Measurements from ENCODE around the gene HYAL4.
"Not testable (repeated sequence)": the region's sequence is repeated elsewhere in the genome, so short reads cannot be mapped to it uniquely, and the experiment has no call there.

Gene HYAL4, protein sequence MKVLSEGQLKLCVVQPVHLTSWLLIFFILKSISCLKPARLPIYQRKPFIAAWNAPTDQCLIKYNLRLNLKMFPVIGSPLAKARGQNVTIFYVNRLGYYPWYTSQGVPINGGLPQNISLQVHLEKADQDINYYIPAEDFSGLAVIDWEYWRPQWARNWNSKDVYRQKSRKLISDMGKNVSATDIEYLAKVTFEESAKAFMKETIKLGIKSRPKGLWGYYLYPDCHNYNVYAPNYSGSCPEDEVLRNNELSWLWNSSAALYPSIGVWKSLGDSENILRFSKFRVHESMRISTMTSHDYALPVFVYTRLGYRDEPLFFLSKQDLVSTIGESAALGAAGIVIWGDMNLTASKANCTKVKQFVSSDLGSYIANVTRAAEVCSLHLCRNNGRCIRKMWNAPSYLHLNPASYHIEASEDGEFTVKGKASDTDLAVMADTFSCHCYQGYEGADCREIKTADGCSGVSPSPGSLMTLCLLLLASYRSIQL

DNA sequence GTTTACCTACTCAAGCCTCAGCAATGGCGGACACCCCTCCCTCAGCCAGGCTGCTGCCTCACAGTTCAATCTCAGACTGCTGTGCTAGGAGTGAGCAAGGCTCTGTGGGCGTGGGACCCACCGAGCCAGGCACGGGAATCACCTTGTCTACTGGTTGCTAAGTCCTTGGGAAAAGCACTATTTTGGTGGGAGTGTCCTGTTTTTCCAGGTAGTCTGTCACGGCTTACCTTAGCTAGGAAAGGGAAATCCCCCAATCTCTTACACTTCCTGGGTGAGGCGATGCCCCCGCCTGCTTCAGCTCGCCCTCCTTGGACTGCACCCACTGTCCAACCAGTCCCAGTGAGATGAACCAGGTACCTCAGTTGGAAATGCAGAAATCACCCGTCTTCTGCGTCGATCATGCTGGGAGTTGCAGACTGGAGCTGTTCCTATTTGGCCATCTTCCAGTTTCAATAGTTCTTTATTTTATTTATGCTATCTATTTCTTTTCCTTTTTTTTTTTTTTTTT is at the start of gene HYAL4:
TSS of gene HYAL4 (plus strand) at position 458 of the 508 bp plus-strand sequence. CDS start 23,105 bp downstream, outside the sequence.
- DNase-seq, result no peak

DNA sequence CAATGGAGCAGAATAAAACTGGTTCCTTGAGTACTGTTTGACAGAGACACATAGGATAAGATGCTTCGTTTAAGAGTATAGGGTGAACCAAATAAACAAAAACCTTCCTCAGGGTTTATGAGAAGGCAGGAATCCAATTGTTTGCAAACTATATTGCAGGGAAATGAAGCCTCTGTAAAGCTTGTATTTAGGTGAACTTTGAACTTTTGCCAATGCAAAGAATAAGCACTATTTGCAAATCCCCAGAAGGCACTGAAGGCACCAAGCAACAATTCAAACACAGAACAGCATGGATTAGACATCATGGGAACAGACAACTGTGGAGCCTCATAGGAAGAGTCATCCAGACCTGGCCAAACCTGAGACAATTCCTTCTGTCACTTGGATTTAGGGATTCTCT is 49.1 kb upstream of the HYAL4 start:
- no peak for DNase-seq

DNA sequence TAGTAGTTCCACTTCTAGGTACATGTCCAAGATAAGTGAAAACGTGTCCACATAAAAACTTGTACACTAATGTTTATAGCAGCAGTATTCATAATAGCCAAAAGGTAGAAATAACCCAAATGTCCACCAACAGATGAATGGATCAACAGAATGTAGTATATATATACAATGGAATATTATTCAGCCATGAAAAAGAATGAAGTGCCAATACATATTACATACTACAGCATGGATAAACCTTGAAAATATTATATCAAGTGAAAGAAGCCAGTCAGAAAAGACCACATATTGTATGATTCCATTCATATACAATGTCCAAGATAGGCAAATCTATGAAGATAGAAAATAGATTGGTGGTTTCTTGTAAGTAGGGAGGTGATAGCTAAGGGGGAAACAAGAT is 48.4 kb upstream of the HYAL4 start:
- DNase-seq, result no peak

DNA sequence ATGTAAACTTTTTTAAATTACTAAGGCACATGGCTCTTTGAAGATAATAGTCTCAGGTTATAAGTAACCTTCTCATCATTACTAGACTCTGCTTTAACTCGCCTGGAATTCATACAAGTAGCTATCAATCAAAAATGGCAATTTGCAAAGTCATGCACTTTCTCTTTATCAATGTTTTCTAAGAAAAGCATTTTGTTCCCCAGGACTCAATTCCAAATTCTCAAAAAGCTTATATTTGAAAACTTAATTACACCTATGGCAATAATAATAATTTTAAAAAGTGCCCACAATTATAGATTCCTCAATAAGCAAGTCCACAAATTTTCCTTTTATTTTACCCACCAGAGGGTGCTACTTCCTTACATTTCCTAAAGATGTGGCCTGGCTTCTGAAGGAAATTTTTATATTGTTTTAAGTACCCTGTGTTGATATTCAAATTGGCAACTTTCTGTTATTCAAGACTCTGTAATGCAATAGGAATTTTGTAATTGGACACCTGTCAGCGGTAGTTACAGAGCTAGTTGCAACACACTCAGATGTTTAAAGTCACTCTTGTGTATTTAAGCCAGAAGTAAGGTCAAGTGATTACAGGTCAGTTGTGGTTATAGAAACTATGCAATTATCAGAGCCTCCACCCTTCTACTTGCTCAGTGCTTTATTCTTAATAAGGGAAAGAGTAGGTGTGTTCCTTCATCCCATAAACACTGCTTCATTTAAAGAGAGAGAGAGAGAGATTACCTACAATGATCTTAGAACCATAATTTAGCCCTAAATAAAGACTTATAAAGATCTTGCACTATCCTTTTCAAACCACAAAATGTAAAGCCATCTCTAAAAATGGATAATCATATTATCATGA is 47.1 kb upstream of the HYAL4 start:
- DNase-seq, result peak; percentile 35

DNA sequence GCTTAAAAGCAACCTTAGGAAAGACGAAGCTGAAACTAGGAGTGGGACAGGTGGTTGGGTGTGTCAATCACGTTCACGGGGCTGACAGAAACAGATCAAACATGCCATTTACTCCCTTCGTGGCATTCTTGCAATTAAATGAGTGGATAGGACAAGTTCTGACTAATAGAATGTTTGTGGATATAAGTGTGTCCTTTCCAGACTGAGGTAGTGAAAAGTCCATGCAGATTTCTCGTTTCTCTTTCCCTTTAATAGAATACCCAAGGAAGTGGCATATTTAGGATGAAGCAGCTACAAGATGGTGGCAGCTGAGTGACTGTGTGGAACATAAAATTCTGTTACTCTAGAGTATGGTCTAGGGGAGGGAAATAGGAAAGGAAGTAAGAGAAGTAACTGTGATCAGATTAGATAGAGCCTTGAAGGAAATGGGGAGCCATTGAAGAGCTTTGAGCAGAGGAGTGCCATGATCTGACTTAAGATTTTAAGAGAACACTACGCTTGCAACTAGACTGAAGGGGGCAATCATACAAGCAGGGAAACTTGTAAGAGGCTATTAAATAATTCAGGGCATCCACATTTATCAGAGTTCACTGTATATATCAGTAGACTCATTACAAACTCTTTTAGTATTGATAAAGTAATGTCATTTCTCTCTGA is 46.3 kb upstream of the HYAL4 start:
- DNase-seq, result no peak

DNA sequence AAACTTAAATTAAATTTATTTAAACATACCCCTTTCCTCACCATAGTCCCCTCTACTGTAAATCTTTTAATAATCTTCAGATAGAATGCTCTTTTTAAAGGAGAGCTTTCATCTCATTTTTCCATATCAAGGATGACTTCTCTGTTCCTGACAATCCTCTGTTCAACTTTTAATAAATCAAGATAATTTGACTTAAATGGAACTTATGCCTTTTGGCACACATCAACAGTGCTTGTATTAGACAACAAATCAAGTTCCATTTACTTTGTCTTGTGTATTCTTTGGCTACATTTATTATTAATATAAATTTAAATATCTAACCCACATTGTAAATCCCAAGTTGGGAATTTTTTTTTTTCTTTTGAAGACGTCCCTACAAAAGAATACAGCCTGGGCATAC is 42.7 kb upstream of the HYAL4 start:
- no peak for DNase-seq

DNA sequence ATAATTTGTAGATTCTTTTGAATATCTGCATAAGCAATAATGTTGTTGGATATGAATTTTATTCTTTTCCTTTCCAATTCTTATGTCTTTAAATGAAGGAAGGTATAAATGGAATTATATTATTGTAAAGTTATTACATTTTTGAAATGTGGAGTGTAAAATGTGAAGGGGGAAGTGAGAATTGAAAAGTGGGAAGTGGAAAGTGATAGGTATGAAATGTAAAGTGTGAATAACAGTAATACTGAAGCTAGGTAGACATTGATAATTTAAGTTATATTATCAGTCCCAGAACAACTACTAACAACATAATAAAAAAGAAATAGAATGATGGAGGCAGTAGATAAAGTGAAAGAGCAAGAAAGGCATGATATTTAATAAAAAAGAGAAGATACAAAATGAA is 39.7 kb upstream of the HYAL4 start:
- no peak for DNase-seq

DNA sequence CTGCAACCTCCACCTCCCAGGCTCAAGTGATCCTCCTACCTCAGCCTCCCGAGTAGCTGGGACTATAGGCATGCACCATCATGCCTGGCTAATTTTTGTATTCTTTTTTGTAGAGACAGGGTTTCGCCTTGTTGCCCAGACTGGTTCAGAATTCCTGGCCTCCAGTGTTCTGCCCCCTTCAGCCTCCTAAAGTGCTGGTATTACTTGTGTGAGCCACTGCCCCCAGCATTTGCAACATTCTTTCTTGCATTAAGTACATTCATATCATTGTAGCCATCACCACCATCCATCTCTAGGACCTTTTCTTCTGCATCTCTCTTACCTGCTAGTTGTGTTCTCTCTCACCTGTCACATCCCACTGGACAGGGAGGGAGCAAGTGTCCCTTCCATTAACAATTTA is 35.5 kb upstream of the HYAL4 start:
- DNase-seq, result no peak

- no peak for DNase-seq
Measured at GRCh38 chr7:123811056-123811455, 33.9 kb upstream of the HYAL4 start.

GRCh38 chr7:123816916-123817315 is 28.1 kb upstream of the HYAL4 start:
- no peak for DNase-seq

DNA sequence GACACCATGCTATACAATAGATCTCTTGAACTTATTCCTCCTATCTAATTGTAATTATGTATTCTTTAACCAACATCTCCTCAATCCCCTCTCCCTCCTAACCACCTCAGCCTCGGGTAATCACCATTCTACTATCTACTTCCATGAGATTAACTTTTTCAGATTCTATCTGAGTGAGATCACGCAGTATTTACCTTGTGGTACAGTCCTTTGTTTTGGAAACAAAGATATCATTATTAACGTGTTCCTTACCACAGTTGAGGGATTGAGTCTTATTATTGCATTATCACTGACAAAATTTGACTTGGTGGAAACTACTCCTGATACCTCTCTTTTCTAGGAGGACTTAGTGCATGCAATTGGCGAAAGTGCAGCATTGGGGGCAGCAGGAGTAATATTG is 26.0 kb upstream of the HYAL4 start:
- no peak for DNase-seq

- not testable (repeated sequence) for DNase-seq
Measured at GRCh38 chr7:123819795-123820194, 25.2 kb upstream of the HYAL4 start.

DNA sequence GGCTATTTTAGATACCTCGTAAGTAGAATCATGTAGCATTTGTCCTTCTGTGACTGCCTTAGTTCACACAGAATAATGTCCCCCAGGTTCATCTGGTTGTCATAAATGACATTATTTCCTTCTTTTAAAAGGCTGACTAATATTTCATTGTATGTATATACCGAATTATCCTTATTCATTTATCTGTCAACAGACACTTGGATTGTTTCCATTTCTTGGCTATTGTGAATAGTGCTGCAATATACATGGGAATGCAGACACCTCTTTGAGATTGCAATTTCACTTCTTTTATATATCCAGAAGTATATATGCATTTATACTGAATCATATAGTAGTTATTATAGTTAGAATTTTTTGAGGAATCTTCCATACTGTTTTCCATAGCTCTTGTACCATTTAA is 24.1 kb upstream of the HYAL4 start:
- DNase-seq, result no peak

- DNase-seq, result no peak
Measured at GRCh38 chr7:123821320-123821719, 23.6 kb upstream of the HYAL4 start.

DNA sequence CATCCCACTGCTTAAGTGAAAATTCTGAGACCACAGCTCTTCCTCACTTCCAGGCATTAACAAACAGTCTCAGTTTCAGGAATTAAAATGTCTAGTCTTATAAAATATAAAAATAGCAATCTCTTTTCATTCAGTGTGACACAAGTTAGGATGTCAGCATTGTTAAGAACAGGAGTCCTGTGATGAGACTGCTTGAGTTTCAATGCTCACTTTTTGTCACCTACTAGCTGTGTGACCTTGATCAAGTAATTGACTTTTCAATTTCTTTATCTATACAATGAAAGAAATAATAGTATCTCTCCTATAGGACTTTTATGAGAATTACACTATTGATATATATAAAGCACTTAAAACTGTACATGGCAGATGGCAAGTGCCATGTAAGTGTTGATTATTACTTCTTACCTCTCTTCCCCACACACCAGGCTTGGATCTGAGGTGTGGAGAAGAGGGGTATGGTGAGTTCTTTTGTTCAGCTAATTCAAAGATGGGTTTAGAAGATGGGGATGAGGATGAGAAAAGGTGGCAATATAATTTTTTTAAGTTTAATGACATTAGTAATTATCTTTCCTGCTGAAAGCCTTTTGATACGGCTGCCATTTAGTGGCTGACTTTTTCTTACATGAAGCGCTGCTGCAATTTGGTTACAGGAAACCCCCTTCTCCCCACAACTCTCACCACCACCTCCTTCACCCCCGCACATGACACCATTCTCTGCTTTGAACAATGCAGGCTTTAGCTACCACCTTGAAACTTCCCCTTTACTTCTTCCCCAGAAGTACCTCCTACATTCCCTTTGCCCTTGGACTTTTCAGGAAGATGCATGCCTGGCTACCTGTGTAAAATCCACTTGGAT is 20.8 kb upstream of the HYAL4 start:
- DNase-seq, result no peak

DNA sequence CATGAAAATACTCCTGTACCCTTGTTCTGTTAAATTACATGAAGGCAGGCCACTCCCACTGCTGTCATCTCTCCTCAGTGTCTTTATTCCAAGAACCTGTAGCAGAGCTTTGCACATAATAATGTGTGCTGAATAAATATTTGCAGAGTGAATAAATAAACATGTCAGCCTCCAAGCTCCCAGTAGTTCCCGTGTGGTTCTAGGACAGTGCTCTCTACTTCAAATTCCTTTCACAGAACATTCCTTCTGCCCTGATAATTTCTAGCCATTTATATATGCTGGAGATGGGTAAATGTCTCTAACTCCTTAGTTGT is 20.3 kb upstream of the HYAL4 start:
- peak; percentile 78 for DNase-seq

- DNase-seq, result no peak
Measured at GRCh38 chr7:123828805-123829204, 16.2 kb upstream of the HYAL4 start.

DNA sequence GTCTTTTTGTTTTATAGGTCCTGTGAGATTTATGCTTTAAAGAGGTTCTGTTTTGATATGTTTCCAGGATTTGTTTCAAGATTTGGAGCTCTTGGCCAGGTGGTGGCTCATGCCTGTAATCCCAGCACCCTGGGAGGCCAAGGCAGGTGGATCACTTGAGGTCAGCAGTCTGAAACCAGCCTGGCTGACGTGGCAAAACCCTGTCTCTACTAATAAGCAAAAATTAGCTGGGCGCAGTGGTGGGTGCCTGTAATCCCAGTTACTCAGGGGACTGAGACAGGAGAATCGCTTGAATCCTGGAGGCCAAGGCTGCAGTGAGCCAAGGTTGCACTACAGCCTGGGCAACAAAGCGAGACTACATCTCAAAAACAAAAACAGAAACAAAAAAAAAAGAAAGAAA is 8.3 kb upstream of the HYAL4 start:
- no peak for DNase-seq

- DNase-seq, result not testable (repeated sequence)
Measured at GRCh38 chr7:123839106-123839505, 5.9 kb upstream of the HYAL4 start.

DNA sequence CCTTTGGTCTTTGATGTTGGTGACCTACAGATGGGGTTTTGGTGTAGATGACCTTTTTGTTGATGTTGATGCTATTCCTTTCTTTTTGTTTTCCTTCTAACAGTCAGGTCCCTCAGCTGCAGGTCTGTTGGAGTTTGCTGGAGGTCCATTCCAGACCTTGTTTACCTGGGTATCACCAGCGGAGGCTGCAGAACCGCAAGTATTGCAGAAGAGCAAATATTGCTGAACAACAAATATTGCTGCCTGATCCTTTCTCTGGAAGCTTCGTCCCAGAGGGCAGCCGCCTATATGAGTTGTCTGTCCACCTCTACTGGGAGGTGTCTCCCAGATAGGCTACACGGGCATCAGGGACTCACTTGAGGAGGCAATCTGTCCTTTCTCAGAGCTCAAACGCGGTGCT is 827 bp upstream of the HYAL4 start:
- DNase-seq, result not testable (repeated sequence)

DNA sequence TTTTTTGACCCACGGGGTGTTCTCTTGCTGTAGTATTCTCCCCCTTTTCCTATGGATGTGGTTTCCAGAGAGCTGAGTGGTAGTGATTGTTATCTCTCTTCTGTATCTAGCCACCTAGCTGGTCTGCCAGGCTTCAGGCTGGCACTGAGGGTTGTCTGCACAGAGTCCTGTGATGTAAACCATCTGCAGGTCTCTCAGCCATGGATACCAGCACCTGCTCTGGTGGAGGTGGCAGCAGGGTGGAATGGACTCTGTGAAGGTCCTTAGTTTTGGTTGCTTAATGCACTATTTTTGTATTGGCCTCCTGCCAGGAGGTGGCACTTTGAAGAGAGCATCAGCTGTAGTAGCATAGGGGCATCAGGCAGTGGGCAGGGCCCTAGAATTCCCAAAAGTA is 851 bp downstream of the HYAL4 start:
- no peak for DNase-seq

GRCh38 chr7:123846217-123846891 is 1.4 kb downstream of the HYAL4 start:
- DNase-seq, result no peak
